Measurements from ENCODE around the gene UBA3. TPM values are rescaled to one million over a fixed set of nuclear protein-coding genes. Genes with fewer than 3 reads are reported as not detected.

Gene UBA3
- total RNA-seq, 1 experiment from 2014 or later, result 83.1 TPM

DNA sequence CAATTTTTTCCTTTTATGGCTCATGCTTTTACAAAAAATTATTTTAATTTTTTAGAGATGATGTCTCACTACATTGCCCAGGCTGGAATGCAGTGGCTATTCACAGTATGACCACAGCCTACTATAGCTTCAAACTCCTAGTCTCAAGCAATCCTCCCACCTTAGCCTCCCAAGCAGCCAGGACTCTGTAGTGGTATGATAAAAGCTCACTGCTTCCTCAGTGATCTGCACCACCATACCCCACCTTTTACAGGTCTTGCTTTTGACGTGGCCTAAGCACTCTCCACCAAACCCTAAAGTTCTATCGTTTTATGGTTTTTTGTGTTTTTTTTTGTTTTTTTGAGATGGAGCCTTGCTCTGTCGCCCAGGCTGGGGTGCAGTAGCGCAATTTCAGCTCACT lies 14.0 kb downstream of the UBA3 start:
- DNase-seq (ENCODE audit: low spot score), result no peak

DNA sequence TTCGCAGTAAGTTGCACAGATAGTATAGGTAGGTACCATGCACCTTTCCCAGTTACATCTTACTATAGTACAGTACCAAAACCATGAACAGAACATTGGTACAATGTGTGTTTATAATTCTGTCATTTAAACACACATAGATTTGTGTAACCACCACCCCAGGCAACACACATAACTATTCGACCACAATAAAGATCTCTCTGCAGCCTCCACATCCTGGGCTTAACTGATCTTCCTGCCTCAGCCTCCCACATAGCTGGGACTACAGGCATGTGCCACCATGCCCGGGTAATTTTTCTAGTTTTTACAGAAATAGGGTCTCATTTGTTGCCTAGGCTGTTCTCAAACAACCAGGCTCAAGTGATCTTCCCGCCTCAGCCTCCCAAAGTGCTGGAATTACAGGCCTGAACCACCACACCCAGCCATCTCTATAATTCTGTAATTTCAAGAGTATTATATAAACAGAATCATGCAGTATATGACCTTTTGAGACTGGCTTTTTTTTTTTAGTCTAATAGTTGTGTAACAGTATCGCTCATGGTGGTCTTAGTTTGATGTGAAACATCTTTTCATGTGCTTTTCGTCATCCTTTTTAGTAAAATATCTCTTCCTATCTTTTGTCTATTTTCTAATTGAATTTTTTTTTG lies 14.7 kb downstream of the UBA3 start:
- no peak for DNase-seq (ENCODE audit: low spot score)

DNA sequence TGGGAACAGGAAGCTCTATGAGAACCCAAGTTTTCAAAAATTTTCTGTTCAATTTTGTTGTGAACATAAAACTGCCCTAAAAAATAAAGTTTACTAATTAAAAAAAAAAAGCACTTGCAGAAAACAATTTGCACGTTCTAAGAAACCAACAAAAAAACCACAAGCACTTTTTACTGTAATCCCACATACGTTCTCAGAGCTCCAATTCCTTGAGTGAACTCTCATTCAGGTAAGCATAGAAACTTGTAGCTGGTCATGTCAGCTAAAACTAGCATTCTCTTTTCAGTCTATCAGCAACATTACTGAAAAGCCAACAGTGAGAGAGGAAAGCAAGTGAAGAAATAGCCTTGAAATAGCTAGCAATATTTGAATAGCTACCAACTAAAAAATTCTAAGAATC lies 16.5 kb downstream of the UBA3 start:
- DNase-seq (ENCODE audit: low spot score), result no peak

DNA sequence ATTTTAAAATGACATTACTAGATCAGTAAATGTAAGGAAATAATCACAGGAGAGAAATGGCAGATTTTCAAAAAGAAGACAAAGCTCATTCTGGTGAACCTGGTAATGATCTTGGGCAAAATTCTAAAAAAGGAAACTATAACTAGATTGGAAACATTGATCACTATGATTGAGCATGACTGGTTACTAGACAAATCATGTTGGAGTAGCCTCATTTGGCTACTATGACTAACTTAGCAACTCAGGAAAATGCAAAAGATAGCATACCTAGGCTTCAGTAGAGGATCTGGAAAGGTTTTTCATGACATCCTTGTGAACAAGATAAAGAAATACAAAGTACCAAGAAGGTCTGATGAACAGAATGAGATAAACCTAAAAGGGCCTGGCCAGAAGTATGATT lies 20.5 kb downstream of the UBA3 start:
- no peak for DNase-seq (ENCODE audit: low spot score)

DNA sequence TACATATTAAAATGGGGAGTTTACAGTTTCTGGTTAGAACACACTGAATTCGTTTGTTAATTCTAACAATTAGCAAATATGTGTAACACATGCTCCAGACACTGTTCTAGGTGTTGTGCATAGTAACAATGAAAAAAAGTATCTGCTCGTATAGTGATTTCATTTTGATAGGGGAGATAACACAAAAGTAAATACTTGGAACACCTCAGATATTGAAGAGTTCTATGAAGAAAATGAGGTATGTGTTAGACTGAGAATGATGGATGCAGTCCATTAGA lies 21.3 kb downstream of the UBA3 start:
- DNase-seq (ENCODE audit: low spot score), result no peak

DNA sequence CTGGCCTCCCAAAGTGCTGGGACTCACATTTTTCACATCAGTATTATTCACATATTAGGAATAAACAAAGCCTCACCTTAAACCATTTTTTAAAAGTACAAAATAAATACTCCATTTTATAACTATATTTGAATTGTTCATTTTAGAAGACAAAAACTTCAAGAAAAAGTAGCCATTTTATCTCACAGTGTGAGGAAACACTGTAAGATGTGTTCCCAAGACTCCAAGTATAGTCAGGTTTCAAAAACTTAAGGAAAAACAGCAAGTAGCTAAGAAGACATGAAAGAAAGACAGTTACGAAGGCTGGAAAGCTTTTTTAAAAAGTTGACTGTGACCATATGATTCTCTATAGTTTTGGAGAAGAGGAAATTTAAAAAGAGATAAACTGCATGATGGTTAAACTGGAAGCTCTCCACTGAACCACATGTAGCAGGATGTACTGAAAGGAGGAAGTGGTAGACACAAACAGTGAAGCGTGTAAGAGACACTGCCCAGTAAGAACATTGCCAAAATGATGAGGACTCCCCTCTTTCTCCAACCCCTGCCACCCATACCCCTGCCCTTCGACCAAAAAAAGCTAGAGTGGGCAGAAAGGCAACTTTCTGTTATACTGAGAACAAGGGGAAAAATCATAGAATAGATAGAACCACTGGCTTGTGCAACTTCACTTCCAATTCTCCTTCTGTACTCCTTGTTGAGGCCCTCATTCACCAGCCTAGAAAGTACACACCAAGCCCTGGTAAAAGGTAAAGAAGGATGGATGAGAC lies 21.8 kb downstream of the UBA3 start:
- DNase-seq (ENCODE audit: low spot score), result no peak

DNA sequence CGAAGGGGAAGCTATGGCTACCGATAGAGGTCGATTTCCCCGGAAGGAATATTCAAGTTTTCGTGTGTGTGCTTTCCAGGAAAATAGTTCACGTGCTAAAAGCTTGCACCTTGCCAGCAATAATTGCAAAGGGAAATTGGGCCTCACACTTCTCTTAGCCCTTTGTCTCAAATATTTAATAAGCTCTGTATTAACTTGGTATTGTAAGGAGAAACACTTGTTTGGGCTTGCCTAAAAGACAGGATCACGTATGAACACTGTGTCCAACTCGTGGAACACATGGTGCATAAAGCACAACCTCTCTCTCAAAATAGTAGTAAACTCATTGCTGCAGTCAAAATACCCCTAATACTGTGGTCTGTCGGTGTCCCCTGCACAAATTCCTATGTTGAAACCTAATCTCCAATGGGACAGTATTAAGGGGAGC lies 27.7 kb downstream of the UBA3 start:
- no peak for DNase-seq (ENCODE audit: low spot score)

DNA sequence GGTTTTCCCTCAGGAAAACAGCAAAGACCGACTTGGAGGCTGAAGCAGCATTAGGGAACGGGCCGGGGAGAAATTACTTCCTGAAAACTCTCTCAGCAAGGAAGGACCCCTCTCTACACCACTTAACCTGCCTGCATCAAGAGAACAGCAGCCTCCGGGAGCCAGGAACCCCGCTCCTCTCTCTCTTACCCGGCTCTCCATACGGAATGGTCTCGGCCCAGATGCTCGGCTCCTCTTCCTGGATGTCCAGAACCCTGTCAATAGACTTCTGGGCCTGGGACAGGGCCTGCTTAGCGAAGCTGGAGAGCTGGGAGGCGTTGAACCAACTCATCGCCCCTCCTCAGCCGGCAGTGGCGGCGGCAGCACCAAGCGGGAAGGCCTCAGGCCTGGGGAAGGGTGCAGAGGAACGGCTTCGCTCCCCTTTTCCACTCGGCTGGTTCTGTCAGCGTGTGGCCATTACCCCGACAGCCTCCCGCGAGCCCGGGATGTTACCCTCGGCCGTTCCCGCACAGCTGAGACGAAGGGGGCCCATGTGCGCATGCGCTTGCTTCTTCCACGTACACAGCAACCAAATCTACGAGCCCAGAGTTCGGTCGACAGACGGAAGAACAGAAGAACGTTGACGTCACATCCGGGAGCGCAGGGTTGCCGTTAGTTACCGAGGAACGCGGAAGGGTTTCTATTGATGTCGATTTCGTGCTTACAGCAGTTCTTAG lies 28.3 kb downstream of the UBA3 start, which contains the start of gene TMF1:
TMF1 (minus strand) TSS at position 578 of the 716 bp plus-strand sequence; CDS start at position 331, 247 bp downstream.
- peak; percentile 95 for DNase-seq (ENCODE audit: low spot score)

DNA sequence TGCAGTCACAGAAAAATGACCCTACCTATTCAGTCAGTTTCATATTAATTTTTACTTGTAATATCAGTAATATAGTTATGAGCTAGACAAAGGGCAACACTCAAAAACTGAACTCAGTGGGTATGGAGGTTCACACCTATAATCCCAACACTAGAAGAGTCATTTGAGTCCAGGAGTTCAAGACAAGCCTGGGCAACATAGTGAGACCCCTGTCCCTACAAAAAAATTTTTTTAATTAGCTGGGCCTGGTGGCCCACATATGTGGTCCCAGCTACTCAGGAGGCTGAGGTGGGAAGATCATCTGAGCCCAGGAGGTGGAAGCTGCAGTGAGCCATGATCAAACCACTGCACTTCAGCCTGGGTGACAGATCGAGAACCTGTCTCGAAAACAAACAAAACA lies 31.2 kb downstream of the UBA3 start:
- no peak for DNase-seq (ENCODE audit: low spot score)

DNA sequence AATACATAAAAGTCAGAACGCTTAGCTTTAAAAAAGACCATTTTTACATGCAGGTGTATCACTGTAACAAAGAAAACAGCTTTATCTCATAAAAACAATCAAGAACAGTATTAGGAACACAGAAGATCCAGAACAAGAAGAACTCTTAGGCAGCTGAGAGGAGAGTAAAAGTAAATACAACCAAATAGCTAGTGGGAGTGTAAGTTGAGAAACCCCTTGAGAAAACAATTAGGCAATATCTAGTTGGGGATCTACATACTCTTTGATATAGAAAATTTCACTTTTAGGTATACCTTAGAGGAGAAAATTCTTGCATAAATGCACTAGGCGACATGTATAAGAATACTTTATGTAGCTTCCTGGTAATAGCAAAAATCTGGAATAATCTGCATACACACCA lies 35.6 kb downstream of the UBA3 start:
- DNase-seq (ENCODE audit: low spot score), result no peak

DNA sequence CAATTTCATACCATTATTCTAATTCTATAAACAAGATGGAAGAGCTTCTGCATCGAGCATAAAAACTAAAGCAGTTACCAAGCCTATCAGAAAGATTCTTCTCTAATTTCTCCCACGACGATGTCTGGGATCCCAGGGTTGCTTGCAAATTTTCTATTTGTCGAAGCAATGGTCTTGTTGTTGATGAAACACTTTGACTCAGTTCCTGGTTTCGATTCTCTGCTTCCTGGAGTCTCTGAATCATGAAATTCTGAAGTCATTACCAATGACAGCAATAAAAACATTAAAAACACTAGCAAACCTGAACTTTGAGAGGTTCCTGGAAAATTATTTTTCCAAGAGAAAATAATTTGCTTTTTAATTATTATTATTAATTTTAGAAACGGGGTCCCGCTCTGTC lies 46.7 kb downstream of the UBA3 start:
- DNase-seq (ENCODE audit: low spot score), result peak; percentile 37

DNA sequence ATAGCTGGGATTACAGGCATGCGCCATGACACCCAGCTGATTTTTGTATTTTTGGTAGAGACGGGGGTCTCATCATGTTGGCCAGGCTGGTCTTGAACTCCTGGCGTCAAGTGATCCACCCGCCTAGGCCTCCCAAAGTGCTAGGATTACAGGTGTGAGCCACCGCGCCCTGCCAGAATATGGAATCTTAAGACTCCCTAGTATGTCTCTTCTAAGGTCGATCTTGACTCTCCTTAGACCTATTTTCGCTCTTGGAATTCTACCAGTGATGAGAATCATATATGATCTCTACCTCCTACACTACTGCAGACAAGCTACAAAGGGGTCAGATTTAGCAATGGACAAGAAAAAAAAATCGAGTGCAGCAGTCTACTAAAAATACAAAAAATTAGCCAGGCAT lies 47.4 kb downstream of the UBA3 start:
- DNase-seq (ENCODE audit: low spot score), result no peak

DNA sequence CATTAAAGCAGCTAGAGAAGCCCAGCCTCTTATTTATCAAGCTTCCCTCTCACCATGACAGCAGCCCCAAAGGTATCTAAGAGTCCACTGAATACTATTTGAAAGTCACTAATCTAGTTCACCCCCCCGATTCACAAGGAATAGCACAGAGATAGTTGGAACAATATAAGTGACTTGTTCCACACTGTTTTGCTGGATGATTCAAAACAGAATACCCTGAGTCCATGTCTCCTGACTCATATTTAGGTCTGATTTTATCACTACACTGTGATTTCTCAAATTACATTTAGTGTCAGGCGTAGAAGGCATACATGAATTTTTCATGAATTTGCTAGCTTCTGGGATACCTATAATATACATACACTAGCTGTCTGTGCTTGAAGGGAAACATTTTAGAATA lies 48.0 kb downstream of the UBA3 start:
- no peak for DNase-seq (ENCODE audit: low spot score)

DNA sequence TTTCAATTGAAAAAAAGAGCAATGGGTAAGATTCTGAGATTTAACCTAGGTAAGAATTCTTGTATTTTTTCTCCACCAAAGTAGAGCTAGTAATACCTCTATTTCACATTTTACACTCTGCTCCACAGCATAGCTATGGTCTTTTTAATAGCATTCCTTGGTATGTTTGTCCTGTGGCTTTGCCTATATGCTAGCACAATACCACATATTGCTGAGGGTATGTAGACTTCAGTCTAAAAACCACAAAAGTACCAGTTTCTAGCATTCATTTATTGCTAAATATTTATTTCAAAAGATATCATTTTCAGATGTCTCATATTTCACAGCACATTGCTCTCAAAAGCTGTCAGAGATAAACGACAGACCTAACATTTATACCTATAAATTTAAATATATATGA lies 48.5 kb downstream of the UBA3 start:
- no peak for DNase-seq (ENCODE audit: low spot score)

DNA sequence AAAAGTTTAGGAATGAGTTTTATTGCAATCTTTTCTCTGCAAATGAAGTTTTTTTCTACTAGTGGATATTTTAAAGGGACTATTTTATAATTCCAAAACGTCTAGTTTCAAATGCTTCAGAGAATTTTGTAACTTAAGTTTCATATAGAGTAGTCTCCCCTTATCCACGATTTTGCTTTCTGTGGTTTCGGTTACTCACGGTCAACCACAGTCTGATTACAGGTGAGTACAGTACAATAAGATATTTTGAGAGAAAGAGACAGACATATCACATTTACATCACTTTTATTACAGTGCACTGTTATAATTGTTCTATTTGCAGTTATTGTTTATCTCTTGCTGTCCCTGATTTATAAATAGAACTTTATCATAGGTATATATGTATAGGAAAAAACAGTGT lies 59.3 kb downstream of the UBA3 start:
- no peak for DNase-seq (ENCODE audit: low spot score)

DNA sequence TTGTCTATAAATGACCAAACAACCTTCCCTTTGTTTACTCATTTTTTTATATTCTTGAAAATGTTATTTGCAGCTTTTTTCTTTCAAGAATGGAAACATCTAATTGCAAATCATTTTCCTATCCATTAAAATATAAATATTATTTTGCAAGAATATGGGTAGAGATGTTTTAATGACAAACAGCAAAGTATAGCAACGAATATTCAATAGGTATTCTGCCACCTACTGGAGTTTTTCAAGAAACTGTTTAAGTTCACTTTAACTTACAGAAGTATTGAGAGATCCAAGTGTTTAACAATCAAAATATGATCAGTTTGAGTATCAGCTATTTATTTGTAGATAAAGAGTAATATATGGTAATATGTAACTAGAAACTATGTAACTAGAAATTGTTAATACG lies 59.7 kb downstream of the UBA3 start:
- no peak for DNase-seq (ENCODE audit: low spot score)

DNA sequence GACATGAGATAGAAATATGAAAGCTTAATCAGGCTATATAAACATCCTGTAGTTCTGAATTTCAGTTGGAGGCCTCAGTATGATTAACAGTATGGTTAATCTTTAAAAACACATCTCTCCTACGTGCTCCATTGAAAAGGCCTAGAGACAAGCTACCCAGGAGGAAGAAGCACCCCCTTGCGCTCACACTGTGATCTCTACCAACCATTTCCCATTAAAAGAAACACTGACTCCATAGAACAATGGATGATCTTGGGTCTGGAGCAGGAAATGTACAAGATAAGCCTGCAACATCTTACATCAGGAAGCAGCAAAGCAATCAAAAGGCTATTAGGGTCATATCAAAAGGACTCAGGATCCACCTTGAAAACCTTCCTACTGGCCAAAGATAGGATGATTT lies 63.3 kb downstream of the UBA3 start:
- no peak for DNase-seq (ENCODE audit: low spot score)

DNA sequence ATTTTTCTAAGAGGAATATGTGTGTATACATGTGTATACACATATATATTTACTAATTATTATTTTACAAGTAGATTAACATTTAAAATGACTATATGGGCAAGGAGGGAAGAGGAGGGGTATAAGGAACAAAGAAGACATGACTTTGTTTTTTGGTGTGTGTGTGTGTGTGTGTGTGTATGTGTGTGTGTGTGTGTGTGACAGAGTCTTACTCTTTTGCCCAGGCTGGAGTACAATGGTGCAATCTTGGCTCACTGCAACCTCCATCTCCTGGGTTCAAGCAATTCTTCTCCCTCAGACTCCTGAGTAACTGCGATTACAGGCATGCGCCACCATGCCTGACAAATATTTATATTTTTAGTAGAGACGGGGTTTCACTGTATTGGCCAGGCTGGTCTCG lies 64.1 kb downstream of the UBA3 start:
- no peak for DNase-seq (ENCODE audit: low spot score)

DNA sequence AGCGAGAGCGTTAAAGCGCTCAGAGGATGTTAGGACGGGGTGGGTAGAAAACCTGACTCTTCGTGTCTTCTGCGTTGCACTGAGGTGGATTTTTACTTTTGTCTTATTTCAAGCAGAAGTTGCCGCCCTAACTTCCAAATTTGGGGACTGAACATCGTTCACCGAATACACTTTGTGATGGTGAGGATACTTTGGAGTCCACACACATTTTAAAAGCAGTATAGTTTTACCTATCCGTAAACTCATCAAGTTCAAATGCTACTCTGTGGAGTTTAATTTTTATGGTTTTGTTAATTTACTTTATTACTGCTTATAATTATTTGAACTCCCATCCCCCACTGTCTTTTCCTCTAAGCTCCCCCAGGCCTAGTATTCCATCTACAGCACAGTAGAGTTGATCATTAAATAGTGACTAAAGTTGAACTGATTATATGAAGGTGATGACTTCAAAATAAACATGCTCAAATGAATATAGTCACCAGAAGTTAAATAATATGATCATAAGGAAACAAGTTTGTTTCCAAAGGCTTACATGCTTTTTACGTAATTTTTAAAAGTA lies 66.1 kb downstream of the UBA3 start:
- no peak for DNase-seq (ENCODE audit: low spot score)

DNA sequence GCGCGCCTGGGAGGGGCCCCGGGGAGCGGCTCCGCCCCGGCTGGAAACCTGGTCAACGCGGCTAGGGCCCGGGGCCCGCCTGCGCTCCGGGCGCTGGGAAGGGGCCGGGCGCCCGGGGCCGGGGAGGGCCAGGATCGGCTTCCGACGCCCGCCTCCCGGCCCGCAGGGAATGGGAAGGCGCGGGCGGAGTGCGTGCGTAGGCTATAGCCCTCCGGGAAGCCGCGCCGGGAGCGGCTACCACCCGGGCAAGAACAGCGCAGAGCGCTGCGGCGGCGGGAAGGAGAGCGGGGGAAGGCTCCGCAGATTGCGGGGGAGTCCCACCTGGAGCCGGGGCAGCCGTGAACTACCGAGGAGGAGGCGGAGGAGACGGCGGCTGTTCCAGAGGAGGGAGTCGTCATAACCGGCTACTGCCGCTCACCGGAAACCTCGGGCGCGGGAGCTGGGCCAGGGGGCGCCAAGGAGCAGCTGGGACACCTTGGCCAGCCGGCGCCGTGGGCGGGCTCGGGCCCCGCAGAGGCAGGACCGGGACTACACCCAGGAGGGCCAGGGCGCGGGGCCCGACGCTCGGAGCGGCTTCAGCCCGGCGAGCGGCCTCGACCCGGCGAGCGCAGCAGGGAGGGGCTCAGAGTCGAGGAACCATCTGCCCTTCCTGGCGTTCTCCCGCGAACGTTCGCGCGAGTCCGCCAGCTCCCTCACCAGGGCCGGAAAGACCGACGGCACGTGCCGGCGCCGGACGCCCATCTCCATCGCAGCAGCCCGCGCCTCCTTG lies 66.7 kb downstream of the UBA3 start, which contains the start of gene EOGT:
EOGT (minus strand) TSS at position 432 of the 769 bp plus-strand sequence. CDS start 3,838 bp downstream, outside the sequence.
- DNase-seq (ENCODE audit: low spot score), result peak; percentile 67

DNA sequence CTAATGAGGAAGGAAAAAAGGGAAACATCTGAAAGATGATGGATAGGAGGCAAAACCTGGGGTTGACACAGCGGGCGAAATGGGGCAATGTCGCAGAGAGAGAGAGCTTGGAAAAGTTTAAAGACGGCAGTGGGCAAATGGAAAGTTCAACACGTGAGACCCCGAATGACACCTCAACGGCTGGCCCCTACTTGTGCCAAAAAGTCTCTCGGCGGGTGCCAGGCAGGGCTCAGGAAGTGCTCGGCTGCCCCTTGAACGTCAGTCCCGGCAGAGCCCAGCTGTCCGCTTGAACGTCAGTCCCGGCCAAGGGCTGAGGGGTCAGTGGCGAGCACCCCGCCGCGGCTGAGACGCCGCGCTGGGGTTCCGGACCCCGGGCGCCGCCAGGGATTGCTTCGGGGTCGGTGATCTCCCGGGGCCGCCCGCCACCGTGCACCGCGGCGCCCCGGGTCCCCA lies 67.3 kb downstream of the UBA3 start:
- peak; percentile 13 for DNase-seq (ENCODE audit: low spot score)

Data from A172 (cell line).